ENCODE measurements around the gene OR52A1.
A peak's percentile ranks its signal among the peaks of the same experiment; 100 is the strongest.

DNA sequence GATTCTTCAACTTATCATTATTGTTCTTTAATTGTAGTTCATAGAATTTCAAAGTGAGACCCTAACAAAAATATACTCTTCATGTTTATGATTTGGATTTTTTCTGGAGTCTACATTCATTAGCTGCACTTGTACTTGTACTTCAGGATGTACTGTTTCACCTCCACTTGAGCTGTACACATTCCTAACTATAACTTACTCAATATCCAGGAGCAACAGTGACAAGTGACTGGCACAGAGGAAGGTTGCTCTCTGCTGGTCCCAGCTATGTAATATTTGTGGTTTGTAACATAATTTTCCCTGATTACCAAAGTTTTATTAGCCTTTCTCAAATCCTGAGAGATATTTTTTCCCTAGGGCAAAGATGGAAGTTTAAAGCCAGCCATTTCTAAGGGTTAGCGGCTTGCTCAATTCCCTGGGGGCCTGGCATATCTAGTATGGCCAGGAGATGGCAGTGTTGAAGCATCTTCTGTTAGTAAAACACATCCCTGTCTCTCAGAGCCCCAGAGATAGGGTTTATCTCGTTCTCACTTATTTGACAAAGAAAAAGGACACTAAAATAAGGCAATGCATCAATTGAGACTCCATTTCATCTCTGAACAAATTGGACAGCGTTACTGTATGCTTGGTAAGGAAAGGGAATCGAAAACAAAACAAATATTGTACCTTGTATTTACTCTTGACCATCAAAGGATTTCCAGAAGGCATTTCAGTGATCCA lies 30.6 kb downstream of the OR52A1 start:
- TF ChIP-seq, protein P1, sequence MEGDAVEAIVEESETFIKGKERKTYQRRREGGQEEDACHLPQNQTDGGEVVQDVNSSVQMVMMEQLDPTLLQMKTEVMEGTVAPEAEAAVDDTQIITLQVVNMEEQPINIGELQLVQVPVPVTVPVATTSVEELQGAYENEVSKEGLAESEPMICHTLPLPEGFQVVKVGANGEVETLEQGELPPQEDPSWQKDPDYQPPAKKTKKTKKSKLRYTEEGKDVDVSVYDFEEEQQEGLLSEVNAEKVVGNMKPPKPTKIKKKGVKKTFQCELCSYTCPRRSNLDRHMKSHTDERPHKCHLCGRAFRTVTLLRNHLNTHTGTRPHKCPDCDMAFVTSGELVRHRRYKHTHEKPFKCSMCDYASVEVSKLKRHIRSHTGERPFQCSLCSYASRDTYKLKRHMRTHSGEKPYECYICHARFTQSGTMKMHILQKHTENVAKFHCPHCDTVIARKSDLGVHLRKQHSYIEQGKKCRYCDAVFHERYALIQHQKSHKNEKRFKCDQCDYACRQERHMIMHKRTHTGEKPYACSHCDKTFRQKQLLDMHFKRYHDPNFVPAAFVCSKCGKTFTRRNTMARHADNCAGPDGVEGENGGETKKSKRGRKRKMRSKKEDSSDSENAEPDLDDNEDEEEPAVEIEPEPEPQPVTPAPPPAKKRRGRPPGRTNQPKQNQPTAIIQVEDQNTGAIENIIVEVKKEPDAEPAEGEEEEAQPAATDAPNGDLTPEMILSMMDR (IDR thresholded peaks at IDR 0.05; ENCODE audit: low read depth, low read length) = peak; percentile 89
- no peak for TF ChIP-seq EZH2phosphoT487 (IDR thresholded peaks at IDR 0.05; ENCODE audit: low read depth)

All from OCI-LY3 (cell line).